RWPE2 (cell line): ENCODE results near the gene QRSL1.

Experiments used
- ATAC-seq: fragments of 200-7000 bp; cut with Tn5 transposase; 3 replicates; pipeline ENCODE4 v1.9.1; 2021; ENCODE audit warnings: low read depth
- DNase-seq: peaks from one replicate; pipeline ENCODE4 v3.0.0-alpha.2; 2020; ENCODE audit warnings: low spot score
- H3K27ac ChIP-seq: fragments of 450-650 bp; 2 replicates; pipeline ENCODE4 v1.5.1; 2017; ENCODE audit warnings: mild to moderate bottlenecking; ENCODE audit not compliant: poor library complexity, severe bottlenecking
- H3K27me3 ChIP-seq: fragments of 250-450 bp; sonication (Bioruptor Pico); 2 replicates; pipeline ENCODE4 v1.5.1; 2021; ENCODE audit warnings: mild to moderate bottlenecking, moderate library complexity; ENCODE audit not compliant: insufficient read depth, poor library complexity, severe bottlenecking
- H3K36me3 ChIP-seq: fragments of 250-450 bp; sonication (Bioruptor Pico); 2 replicates; pipeline ENCODE4 v1.5.1; 2020; ENCODE audit warnings: low read depth, mild to moderate bottlenecking, moderate library complexity
- H3K4me1 ChIP-seq: fragments of 250-450 bp; sonication (Bioruptor Pico); 2 replicates; pipeline ENCODE4 v1.5.1; 2021; ENCODE audit warnings: mild to moderate bottlenecking, moderate library complexity; ENCODE audit not compliant: insufficient read depth, poor library complexity, severe bottlenecking
- H3K4me3 ChIP-seq: fragments of 250-450 bp; sonication (Bioruptor Pico); 2 replicates; pipeline ENCODE4 v1.5.1; 2021; ENCODE audit warnings: mild to moderate bottlenecking, moderate library complexity; ENCODE audit not compliant: severe bottlenecking
- H3K9me3 ChIP-seq: fragments of 250-450 bp; sonication (Bioruptor Pico); 2 replicates; pipeline ENCODE4 v1.5.1; 2021; ENCODE audit warnings: mild to moderate bottlenecking, moderate library complexity; ENCODE audit not compliant: severe bottlenecking
- CTCF ChIP-seq: fragments of 450-650 bp; IDR thresholded peaks from one replicate; pipeline ENCODE4 v1.5.1; 2017; ENCODE audit warnings: mild to moderate bottlenecking, moderate library complexity; ENCODE audit not compliant: poor library complexity, severe bottlenecking

QRSL1 gene

GRCh38 chr6:106630366-106630765, 988 bp downstream of the QRSL1 start:
- no peaks in the 10 kb centered on the region for H3K9me3 ChIP-seq
- peak overlapping the region; percentile 46 for H3K27ac ChIP-seq
- H3K4me1 ChIP-seq: no peaks in the 10 kb centered on the region
- no peaks in the 10 kb centered on the region for H3K27me3 ChIP-seq
- 0 out of 2 replicates have a peak, but pooled peaks cover 5% of the 10 kb centered on the region for H3K36me3 ChIP-seq
- DNase-seq: no peak
- no peak for TF ChIP-seq CTCF
- peak overlapping the region; percentile 58 for H3K4me3 ChIP-seq
- no peak for ATAC-seq

- Histone ChIP-seq H3K27me3 (no peaks in the 10 kb centered on the region), H3K27ac (no peak overlapping the region), H3K4me1 (no peaks in the 10 kb centered on the region), H3K36me3 (0 out of 2 replicates have a peak, but pooled peaks cover 5% of the 10 kb centered on the region), H3K4me3 (no peak overlapping the region), H3K9me3 (no peaks in the 10 kb centered on the region)
- TF ChIP-seq CTCF: no peak
- DNase-seq: no peak
- ATAC-seq: no peak
These were observed 2.0 kb downstream of the QRSL1 start for GRCh38 chr6:106631346-106631745.

GRCh38 chr6:106634565-106634964, 5.2 kb downstream of the QRSL1 start:
- Histone ChIP-seq H3K4me1 (no peaks in the 10 kb centered on the region), H3K27ac (no peak overlapping the region), H3K27me3 (no peaks in the 10 kb centered on the region), H3K9me3 (no peaks in the 10 kb centered on the region), H3K4me3 (no peak overlapping the region), H3K36me3 (0 out of 2 replicates have a peak, but pooled peaks cover 5% of the 10 kb centered on the region)
- DNase-seq (no peak), ATAC-seq (no peak)
- no peak for TF ChIP-seq CTCF

- Histone ChIP-seq H3K36me3 (peaks cover 29% of the 10 kb centered on the region), H3K27me3 (no peaks in the 10 kb centered on the region), H3K9me3 (no peaks in the 10 kb centered on the region), H3K4me3 (no peak overlapping the region), H3K4me1 (no peaks in the 10 kb centered on the region), H3K27ac (no peak overlapping the region)
- TF ChIP-seq CTCF: no peak
- DNase-seq (no peak), ATAC-seq (no peak)
These were observed 7.8 kb downstream of the QRSL1 start for GRCh38 chr6:106637051-106637716.

GRCh38 chr6:106637717-106638341, 8.5 kb downstream of the QRSL1 start:
- Histone ChIP-seq H3K4me1 (no peaks in the 10 kb centered on the region), H3K4me3 (no peak overlapping the region), H3K36me3 (peaks cover 30% of the 10 kb centered on the region), H3K27me3 (no peaks in the 10 kb centered on the region), H3K27ac (no peak overlapping the region), H3K9me3 (no peaks in the 10 kb centered on the region)
- ATAC-seq (no peak), DNase-seq (no peak)
- TF ChIP-seq CTCF: no peak
